Limb (tissue), 2 donors: Measurements from ENCODE around the gene AOC3.
"Not testable (repeated sequence)": the region's sequence is repeated elsewhere in the genome, so short reads cannot be mapped to it uniquely, and the experiment has no call there.

Experiments used
- DNase-seq, 2 donors: peaks; one replicate each; pipeline ENCODE4 v3.0.0-alpha.2; 2016; ENCODE audit errors: extremely low spot score in 2 of 2

AOC3 gene

DNA sequence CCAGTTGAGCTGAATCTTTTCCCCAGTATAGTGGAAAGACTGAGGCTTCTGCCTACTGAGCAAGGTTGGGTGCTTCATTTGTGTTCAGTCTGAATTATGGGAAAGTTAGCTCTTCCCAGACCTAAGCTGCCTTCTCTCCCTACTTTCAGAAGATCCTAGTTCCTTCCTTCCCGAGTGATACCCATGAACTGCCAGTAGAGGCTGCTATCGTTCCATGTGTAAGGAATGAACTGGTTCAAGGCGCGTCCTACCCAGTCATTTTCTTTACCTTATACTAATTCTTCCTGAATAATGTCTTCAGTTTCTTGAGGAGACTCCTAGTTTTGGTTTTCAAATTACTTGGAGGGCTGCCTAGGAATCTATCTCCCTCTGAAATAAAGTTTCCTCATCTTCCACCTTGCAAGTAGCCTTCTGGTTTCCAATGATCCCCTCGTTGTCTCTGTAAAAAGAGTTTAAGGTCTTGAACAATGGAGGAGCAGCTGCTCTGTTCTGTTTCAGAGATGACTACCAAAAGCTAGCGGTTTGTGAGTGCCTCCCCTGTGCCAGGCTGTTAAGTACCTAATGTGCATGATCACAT, 7.6 kb upstream of the AOC3 start:
- DNase-seq: peak; percentile 51 to 75

GRCh38 chr17:42844271-42844670, 6.7 kb upstream of the AOC3 start, which contains the start of gene AOC2:
TSS of gene AOC2 (plus strand) at chr17:42844580. CDS start at chr17:42844627, 47 bp downstream.
- no peak for DNase-seq

- no peak for DNase-seq
These were observed 6.0 kb upstream of the AOC3 start for GRCh38 chr17:42844761-42845555.

GRCh38 chr17:42845556-42845917, 5.5 kb upstream of the AOC3 start:
- DNase-seq: no peak

GRCh38 chr17:42845918-42846593, 4.9 kb upstream of the AOC3 start:
- DNase-seq: no peak

- DNase-seq: no peak
These were observed 4.3 kb upstream of the AOC3 start for GRCh38 chr17:42846594-42847280.

DNA sequence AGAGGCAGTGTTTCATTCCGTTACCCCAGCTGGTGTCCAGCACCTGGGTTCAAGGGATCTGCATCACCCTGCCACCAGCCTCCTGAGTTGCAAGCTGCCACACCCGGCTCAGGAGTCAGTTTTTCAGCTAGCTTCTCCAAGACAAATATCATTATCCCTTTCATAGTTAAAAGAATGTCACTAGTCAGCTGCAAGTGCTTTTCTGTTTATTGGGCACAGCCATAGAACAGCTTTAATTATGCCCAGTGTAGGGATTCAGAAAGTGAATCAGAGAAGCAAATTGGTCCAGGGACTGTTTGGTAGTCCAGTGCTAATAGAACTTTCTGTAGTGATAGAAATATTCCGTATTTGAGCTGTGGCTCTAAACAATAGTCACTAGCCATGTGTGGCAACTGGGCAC, 2.9 kb upstream of the AOC3 start:
- no peak for DNase-seq

GRCh38 chr17:42849031-42849430, 2.0 kb upstream of the AOC3 start:
- DNase-seq: no peak

GRCh38 chr17:42849451-42850181, 1.4 kb upstream of the AOC3 start:
- DNase-seq: no peak

- DNase-seq: not testable (repeated sequence)
These were observed 607 bp downstream of the AOC3 start for GRCh38 chr17:42851371-42852240.

- no peak for DNase-seq
These were observed 1.4 kb downstream of the AOC3 start for GRCh38 chr17:42852351-42852750.

- no peak for DNase-seq
These were observed 2.0 kb downstream of the AOC3 start for GRCh38 chr17:42853004-42853403.

- no peak for DNase-seq
These were observed 2.6 kb downstream of the AOC3 start for GRCh38 chr17:42853597-42853967.

GRCh38 chr17:42853968-42854790, 3.2 kb downstream of the AOC3 start:
- DNase-seq: no peak

GRCh38 chr17:42855048-42855596, 4.1 kb downstream of the AOC3 start:
- no peak for DNase-seq

- DNase-seq: not testable (repeated sequence)
These were observed 5.1 kb downstream of the AOC3 start for GRCh38 chr17:42856093-42856492.

DNA sequence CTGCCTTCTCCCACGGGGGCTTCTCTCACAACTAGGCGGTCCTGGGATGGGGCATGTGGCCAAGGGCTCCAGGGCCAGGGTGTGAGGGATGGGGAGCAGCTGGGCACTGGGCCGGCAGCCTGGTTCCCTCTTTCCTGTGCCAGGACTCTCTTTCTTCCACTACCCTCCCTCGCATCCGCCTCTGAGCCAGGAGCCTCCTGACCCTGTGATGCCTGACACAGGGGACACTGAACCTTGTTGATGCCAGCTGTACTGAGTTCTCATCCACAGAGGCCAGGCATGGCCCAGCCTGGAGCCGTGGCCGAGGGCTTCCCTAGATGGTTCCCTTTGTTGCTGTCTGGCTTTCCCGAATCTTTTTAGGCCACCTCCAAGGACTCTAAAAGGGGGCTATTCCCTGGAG, 5.5 kb downstream of the AOC3 start:
- DNase-seq: not testable (repeated sequence)

DNA sequence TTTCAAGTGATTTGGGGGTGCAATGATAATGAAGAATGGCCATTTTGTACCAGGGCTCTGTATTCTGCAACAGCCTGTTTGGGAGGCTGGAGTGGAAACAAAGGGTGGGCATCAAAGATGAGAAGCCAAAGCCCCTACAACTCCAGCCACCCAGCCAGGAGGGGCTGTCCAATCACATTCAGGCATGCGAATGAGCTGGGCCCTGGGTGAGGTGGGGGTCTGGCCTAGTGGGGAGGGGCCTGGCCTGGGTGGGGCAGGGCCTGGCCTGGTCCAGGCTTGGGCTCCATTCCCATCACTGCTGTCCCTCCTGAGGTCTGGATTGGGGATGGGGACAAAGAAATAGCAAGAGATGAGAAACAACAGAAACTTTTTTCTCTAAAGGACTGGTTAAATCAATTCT, 6.4 kb downstream of the AOC3 start:
- DNase-seq: no peak

- DNase-seq: no peak
These were observed 14.7 kb downstream of the AOC3 start for GRCh38 chr17:42865638-42866094.
